DOHH2 (cell line): ENCODE results near the gene FIBCD1.

Source experiments
- H3F3A ChIP-seq: fragments of 200-600 bp; sonication (generic), shearing (Covaris generic); 2 replicates; pipeline ENCODE4 v1.6.0; 2016; ENCODE audit warnings: antibody characterized with exemption, mild to moderate bottlenecking; ENCODE audit not compliant: control insufficient read depth, insufficient read depth
- H3K27ac ChIP-seq: fragments of 200-600 bp; sonication (generic); 2 replicates; pipeline ENCODE4 v1.5.1; 2014; ENCODE audit warnings: low read depth, mild to moderate bottlenecking, low read length, moderate library complexity
- H3K27me3 ChIP-seq: fragments of 200-600 bp; sonication (generic); 2 replicates; pipeline ENCODE4 v1.6.1; 2014; ENCODE audit warnings: mild to moderate bottlenecking, low read length, mixed read lengths; ENCODE audit not compliant: control insufficient read depth
- H3K36me3 ChIP-seq: fragments of 200-600 bp; sonication (generic); 2 replicates; pipeline ENCODE4 v1.6.1; 2014; ENCODE audit warnings: mild to moderate bottlenecking, low read length, moderate library complexity, mixed read lengths; ENCODE audit not compliant: control insufficient read depth
- H3K4me1 ChIP-seq: fragments of 200-600 bp; sonication (generic); 2 replicates; pipeline ENCODE4 v1.6.1; 2014; ENCODE audit warnings: mild to moderate bottlenecking, low read length, mixed read lengths; ENCODE audit not compliant: control insufficient read depth
- H3K4me2 ChIP-seq: fragments of 200-600 bp; sonication (generic); 2 replicates; pipeline ENCODE4 v1.6.0; 2014; ENCODE audit warnings: mild to moderate bottlenecking, low read length, moderate library complexity
- H3K4me3 ChIP-seq: fragments of 200-600 bp; sonication (generic); 2 replicates; pipeline ENCODE4 v1.5.1; 2014; ENCODE audit warnings: mild to moderate bottlenecking, low read length, mixed read lengths
- H3K79me2 ChIP-seq: fragments of 200-600 bp; sonication (generic); 2 replicates; pipeline ENCODE4 v1.6.1; 2014; ENCODE audit warnings: mild to moderate bottlenecking, low read length, mixed read lengths; ENCODE audit not compliant: control insufficient read depth
- H3K9me2 ChIP-seq: fragments of 200-600 bp; sonication (generic); replicated peaks from 2 replicates; pipeline ENCODE4 v1.6.1; 2014; ENCODE audit warnings: mild to moderate bottlenecking, low read length, mixed read lengths; ENCODE audit not compliant: control insufficient read depth
- H3K9me3 ChIP-seq: fragments of 200-600 bp; sonication (generic); 2 replicates; pipeline ENCODE4 v1.6.1; 2014; ENCODE audit warnings: antibody characterized with exemption, low read length, mixed read lengths; ENCODE audit not compliant: control insufficient read depth, insufficient read depth
- H4K20me1 ChIP-seq: fragments of 200-600 bp; sonication (generic); 2 replicates; pipeline ENCODE4 v1.6.0; 2014; ENCODE audit warnings: low read depth, mild to moderate bottlenecking, antibody characterized with exemption, low read length, moderate library complexity; ENCODE audit not compliant: control insufficient read depth, insufficient read depth
- CTCF ChIP-seq: fragments of 200-600 bp; sonication (generic); IDR thresholded peaks from one replicate; pipeline ENCODE4 v1.5.1; 2014; ENCODE audit warnings: antibody characterized with exemption, mild to moderate bottlenecking, low read depth, low read length; ENCODE audit not compliant: poor library complexity, severe bottlenecking
- EZH2phosphoT487 ChIP-seq: fragments of 200-600 bp; sonication (generic); IDR thresholded peaks from 2 replicates; pipeline ENCODE4 v1.6.1; 2017; ENCODE audit warnings: borderline replicate concordance, mild to moderate bottlenecking, antibody characterized with exemption, low read length, moderate library complexity, mixed read lengths

The FIBCD1 gene

DNA sequence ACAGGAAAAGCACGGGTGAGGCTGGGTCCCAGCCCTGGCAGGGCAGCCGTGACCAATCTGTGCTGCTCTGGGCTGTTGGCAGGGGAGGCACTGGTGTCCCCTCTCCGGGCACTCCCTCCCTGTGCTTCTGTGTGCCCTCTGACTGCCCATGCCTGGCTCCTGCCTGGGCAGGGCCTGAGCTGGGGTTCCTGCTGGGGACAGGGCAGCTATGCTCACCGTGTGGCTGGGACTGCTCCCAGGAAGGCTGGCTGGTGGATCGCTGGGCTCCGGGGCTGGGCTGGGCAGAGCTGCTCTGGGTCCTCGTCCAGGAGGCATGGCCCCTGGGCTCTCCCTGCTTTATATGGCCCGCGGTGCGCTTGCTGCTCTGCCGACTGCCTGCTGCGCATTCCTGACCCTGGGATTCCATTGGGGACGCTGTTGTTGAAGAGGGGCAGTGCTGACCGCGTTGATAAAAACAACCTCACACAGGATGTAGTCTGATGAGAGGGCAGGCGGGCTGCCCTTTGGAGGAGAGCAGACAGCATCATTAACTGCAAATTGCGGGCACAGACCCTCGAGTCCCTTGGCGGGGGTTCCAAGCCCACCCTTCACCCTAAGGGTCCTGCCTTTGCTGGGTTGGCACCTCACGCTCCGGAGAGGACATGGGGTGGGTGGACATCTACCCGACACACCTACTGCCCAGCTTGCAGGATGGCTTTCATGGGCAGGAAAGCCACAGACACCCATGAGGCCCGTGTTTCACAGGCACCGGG, 43.4 kb downstream of the FIBCD1 start:
- Histone ChIP-seq H3K27ac (no peak overlapping the region), H3K9me3 (no peaks in the 10 kb centered on the region), H3K4me2 (no peak overlapping the region), H3K27me3 (no peaks in the 10 kb centered on the region), H3K36me3 (no peaks in the 10 kb centered on the region), H3K4me1 (no peaks in the 10 kb centered on the region), H3K79me2 (no peaks in the 10 kb centered on the region), H3K4me3 (no peak overlapping the region), H3K9me2 (no peaks in the 10 kb centered on the region), H3F3A (no peaks in the 10 kb centered on the region), H4K20me1 (no peaks in the 10 kb centered on the region)
- no peak for TF ChIP-seq EZH2phosphoT487
- TF ChIP-seq CTCF: no peak

DNA sequence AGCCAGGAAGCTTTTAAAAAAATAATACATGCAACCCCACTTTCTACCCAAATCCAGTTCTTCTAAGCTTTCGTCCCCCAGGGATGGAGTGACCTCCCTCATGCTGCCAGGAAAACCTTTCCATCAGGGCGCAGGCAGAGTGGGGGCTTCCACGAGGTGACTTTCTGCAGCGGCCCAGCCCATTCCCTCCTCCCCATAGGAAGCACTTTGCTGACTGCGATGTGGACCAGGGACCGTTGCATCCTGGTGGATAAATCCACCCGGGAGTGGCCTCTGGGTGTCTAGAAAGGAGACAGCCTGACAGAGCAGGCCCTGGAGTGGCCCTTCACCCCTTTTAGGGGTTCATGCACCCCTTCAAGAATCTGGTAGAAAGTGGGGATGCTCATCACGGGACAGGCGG, 44.0 kb downstream of the FIBCD1 start:
- Histone ChIP-seq H3K27me3 (no peaks in the 10 kb centered on the region), H3K9me3 (no peaks in the 10 kb centered on the region), H3F3A (no peaks in the 10 kb centered on the region), H3K79me2 (no peaks in the 10 kb centered on the region), H3K4me1 (no peaks in the 10 kb centered on the region), H3K9me2 (no peaks in the 10 kb centered on the region), H3K4me3 (no peak overlapping the region), H3K27ac (no peak overlapping the region), H3K4me2 (no peak overlapping the region), H3K36me3 (peaks cover 2% of the 10 kb centered on the region; the same call in 1 of the 2 replicates), H4K20me1 (no peaks in the 10 kb centered on the region)
- TF ChIP-seq CTCF (no peak), EZH2phosphoT487 (no peak)

GRCh38 chr9:130894546-130894945, 44.5 kb downstream of the FIBCD1 start:
- Histone ChIP-seq H3K4me3 (no peak overlapping the region), H3F3A (no peaks in the 10 kb centered on the region), H3K27ac (no peak overlapping the region), H3K9me3 (no peaks in the 10 kb centered on the region), H3K27me3 (no peaks in the 10 kb centered on the region), H3K79me2 (no peaks in the 10 kb centered on the region), H4K20me1 (no peaks in the 10 kb centered on the region), H3K4me1 (no peaks in the 10 kb centered on the region), H3K4me2 (no peak overlapping the region), H3K36me3 (peaks cover 2% of the 10 kb centered on the region; the same call in 1 of the 2 replicates), H3K9me2 (no peaks in the 10 kb centered on the region)
- no peak for TF ChIP-seq EZH2phosphoT487
- TF ChIP-seq CTCF: no peak
